GM19452 (cell line): ENCODE data around the gene ANKMY2.
"Not testable (repeated sequence)": the region's sequence is repeated elsewhere in the genome, so short reads cannot be mapped to it uniquely, and the experiment has no call there.

Experiments used
- ATAC-seq: cut with Tn5 transposase; IDR thresholded peaks from one replicate; pipeline ENCODE4 v1.9.1; 2021; ENCODE audit not compliant: unreplicated experiment

ANKMY2 gene

DNA sequence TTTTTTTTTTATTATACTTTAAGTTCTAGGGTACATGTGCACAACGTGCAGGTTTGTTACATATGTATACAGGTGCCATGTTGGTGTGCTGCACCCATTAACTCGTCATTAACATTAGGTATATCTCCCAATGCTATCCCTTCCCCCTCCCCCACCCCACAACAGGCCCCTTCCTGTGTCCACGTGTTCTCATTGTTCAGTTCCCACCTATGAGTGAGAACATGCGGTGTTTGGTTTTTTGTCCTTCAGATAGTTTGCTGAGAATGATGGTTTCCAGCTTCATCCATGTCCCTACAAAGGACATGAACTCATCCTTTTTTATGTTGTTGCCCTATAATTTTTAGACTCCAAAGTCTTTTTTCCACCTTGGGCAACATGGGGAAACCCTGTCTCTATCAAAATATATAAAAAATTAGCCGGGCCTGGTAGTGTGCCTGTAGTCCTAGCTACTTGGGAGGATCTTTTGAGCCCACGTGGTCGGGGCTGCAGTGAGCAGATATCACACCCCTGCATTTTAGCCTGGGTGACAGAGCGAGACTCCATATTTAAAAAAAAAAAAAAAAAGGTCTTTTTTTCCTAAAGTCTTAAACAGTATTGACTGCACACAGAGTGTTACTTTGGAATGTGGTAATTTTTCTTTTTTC, 14.4 kb upstream of the ANKMY2 start:
- not testable (repeated sequence) for ATAC-seq

DNA sequence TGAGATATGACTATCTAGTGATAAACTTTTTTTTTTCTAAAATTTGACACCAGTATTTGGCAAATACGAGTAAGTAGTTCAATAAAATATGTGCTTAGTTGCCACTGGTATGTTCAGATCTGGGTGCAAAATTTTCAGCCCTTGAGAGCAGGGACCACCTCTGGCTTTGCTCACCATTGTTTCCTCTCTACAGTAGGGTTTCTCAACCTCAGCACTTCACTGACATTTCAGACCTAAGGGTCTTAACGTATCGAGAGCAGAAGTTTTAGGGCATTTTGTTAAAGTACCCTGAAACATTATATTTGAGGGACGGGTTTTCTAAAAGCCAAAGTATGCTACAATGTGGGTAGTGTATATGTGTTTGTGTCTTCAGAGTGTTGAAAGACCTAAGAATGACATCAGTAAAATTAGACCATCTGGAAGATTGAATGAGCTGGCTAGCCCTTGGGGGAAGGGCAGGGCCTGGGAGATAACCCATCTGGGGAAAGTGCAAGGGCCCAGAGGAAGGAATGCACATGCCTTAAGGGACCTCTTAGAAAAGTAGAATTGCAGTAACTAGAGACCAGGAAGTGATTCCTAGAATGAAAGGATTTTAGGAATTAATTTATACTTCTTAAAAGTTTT, 12.2 kb upstream of the ANKMY2 start:
- no peak for ATAC-seq

DNA sequence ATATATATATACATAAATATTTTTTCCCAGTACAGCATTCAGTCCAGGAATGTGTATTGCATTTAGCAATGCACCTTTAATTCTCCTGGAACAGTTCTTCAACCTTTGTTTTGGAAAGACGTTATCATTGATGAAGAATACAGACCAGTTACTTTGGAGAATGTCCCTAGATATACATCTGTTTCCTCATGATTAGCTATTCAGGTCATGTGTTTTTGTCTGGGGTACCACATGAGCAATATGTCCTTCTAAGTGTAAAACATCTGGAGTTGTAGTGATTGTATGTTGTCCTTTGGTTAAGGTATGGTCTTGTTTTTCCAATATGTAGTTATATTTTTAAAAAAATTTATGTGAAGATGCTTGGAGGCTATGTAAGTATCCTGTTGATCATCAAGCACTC, 10.6 kb upstream of the ANKMY2 start:
- ATAC-seq = no peak

DNA sequence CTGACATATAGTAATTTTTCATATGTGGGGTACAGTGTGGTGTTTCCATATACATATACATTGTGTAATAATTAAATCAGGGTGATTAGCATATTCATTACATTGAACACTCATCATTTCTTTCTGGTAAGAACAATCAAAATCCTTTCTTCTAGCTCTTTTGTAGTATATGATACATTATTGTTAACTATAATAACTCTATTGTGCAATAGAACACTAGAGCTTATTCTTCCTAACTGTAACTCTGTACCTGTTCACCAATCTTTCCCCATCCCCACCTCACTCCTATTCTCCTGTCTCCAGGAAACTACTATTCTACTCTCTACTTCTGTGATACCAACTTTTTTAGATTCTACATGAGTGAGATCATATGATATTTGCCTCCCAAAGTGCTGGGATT, 9.8 kb upstream of the ANKMY2 start:
- no peak for ATAC-seq

DNA sequence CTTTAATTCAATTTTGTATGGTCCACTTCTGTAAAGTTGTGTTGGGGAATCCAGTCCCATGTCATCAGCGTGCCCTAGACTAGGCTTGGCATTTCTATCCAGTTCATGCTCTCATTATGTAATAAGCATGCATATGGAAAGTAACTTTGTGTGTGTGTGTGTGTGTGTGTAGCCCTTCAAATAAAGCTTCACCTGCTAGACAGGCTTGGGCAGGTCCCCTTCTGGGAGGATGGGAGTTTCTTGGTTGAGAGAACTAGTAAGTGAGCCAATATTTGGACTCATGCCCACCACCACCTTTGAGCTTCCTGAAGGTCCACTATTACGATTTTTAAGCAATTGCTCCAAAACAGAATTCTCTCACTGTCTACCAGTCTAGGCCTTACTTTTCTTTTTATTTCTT, 7.3 kb upstream of the ANKMY2 start:
- no peak for ATAC-seq

DNA sequence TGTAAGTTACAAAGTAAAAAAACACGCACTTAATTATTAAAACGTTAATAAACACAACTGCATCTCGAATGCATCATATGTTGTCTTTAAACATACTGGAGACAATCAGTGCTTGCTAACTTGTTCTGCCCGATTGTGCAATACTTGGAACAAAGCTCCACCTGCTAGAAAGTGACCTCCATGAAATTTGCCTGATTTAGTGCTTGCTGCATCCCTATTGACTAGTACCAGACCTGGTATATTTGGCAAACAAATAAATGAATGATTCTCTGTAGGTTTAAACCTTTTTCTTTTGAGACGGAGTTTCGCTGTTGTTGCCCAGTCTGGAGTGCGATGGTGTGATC, 6.7 kb upstream of the ANKMY2 start:
- ATAC-seq = no peak

DNA sequence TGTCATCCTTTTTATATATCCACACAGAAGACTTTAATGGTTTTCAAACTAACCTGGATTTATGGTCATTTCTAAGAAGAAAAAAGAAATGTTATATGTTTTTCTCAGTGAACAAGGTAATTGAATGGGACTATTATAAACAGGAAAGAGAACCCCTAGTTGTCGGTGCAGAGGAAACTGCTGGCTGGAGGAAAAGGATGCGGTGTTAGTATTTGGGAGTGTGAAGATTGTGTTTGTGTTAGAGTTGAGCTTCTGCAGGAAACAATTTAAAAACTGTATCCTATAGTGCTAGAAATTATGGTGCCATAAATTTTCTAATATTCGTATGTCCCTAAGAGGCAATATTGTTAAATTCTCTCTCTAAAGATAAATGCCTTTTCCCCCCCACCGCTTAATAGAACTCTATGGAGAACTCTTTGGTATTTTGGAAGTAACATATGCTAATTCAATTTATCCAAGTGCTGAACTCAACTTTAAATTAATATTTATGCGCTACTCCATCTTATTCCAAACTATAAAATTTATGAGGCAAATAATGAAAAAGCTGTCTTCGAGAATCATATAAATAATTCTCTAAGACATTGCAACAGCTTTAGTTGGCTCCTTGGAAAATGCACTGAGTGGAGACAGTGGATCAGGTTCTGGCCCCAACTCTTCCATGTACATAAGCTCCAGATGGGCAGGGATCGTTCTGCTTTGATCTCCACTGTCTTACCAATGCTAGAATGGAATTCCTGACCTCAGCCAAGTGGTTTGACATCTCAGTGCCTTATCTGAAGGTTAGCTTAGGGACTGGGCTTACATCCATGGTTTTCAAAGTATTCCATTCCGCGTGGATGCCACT, 6.1 kb upstream of the ANKMY2 start:
- ATAC-seq = no peak

DNA sequence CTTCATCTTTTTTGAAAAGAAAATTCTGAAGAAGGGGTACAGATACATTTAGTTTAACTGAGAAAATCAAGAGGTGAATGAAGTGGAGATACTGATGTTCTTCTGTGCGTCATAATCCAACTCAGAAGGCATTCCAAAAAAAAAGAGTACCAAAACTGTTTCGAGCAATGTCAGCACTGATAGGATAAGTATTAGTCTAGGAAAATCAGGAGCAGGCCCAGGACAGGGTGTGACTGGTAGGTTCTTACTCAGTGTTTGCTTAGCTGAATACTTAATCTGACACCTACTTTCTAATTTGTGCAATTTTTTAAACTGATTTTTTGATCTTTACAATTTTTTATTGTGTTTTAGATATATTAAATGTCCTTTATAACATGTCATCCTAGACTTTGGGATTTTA, 4.7 kb upstream of the ANKMY2 start:
- no peak for ATAC-seq

DNA sequence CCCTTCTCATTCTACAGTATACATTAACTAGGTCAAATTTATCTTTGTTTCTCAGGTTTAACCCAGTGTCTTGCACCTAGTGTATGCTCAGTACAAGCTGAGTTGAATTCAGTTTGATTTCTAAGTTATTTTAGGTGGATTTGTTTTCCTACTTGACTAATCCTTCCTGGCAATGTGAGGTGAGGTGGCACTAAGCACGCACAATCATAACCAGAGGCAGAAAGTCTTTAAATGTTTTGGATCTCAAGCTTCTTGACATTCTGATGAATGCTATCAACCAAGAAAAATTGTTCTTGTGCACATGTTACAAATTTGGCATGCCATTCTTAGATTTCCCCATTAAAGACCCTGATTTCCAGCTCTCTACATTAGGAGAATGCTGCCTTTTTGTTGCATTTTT, 3.6 kb upstream of the ANKMY2 start:
- no peak for ATAC-seq

DNA sequence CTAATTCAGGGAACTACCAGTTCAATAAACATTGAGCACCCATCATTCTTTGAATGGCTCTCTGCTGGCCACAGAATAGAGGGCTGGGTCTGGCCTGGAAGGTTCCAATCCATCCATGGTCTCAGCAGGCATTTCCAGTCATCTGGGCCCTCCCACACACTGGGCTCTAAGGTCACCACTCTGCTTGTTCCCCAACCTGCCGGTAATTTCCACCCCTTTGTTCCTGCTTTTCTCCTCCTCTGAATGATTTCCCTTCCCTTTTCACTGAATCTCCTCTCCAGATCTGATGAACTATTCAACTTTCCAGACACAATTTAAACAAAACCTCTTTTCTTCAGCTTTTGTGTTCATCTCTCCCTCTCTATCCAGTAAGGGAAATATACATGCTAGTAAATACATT, 3.0 kb upstream of the ANKMY2 start:
- no peak for ATAC-seq

DNA sequence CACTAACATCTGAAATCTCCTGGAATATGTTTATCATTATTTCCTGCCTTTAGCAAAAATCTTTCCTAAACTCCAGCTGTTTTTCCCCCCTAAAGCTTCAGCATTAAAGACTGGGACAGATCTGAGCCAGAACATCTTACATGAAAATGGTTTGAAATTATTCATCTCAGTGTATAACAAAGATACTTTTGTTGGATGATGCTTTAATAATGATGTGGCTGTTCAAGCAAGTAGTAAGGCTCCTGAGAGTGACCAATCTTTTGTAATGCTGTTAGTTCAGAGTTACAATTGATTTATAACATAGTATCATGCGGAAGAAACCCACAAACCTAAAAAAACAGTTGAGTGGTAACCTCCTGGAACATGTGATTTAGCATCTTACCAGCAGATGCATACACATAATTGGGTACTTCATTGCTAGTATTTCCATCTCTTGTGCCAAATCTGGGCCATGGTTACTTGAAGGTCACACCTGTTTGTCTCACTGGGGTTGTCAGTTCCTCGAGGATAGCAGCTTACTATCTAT, 1.9 kb upstream of the ANKMY2 start:
- ATAC-seq = no peak

DNA sequence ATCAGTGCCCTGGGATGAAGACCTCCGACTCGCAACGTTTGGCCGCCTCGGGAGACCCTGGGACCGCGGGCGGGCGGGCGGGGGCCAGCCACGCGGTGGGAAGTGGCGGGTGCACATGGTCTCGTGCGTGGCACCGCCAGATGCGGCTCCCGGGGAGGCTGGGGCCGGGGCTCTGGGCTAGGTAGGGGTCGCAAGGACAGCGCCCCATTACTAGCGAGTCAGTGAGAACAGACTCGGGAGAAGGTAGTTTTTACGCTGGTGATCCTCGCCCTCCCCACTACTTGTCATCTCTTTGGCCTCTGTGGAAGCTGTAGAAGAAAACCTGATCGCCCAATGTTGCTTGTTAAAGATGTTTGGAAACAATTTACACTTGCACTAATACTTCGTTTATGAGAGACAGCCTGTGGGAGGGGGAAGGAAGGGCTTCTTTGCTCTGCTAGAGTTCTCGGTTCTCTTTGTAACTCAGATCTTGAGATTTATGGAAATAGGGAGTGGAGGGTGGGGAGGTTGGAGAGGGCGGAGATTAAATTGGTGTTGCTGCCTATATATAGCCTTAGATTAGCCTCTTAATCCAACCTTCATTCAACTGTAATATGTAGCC, 1.0 kb upstream of the ANKMY2 start:
- no peak for ATAC-seq

DNA sequence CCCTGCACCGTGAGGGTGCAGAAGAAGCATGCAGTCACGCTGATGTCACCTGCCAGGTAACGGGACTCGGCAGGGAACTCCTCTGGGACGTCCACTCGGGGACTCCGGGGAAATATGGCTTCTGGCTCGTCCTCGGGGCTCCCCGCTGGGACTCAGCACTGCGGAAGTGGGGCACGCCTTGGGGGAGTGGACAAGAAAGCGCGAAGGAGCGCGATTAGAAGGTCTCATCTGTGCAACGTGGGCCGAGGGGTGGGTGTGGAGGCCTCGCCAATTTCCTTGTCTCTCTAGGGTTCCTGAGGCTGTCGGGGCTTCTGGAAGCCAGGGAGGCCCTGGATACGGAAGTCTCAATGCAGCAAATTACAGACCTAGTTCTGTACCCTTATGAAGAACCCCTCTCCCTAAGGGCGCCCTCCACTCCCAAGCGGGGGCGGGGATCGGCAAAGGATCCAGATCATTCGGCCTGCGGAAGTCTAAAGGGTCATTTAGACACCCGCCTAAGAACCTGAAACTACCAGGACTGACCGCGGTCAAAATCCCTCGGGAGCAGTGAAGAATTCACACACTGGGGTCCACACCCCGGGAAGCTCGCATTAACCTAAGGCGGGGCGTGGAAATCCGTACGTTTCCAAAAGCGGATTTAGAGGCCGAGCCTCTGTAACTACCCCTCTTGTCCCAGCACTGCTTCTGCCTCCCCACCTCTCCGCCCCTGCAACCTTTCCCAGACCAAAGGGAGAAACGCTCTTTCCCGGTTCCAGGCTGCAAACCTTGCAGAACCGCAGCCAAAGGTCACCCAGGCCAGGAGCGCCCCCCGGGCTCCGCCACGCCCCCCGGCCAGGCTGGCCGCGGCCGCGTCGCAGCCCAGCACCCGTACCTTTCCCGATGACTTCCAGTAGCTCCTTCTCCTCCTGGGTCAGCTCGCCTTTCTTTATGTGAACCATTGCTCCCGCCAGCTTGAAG, 640 bp downstream of the ANKMY2 start:
- no peak for ATAC-seq

DNA sequence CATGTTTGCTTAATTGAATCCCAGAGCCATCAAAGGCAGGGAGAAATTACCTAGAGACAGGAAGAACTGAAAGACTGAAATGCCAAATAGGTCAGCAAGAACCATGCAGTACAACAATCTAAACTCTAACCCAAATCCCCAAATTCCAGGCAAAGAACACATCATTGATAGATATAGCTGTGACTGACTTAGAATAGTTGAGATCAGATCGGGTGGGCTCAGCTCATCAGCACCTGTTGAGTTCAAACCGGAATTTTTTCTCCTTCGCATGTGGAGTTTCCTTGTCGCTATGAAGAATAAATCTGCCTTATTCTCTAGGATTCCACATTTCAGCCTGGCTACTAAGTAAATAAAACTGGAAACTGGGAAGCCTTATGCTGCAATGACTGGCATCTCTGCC, 1.4 kb downstream of the ANKMY2 start:
- no peak for ATAC-seq

DNA sequence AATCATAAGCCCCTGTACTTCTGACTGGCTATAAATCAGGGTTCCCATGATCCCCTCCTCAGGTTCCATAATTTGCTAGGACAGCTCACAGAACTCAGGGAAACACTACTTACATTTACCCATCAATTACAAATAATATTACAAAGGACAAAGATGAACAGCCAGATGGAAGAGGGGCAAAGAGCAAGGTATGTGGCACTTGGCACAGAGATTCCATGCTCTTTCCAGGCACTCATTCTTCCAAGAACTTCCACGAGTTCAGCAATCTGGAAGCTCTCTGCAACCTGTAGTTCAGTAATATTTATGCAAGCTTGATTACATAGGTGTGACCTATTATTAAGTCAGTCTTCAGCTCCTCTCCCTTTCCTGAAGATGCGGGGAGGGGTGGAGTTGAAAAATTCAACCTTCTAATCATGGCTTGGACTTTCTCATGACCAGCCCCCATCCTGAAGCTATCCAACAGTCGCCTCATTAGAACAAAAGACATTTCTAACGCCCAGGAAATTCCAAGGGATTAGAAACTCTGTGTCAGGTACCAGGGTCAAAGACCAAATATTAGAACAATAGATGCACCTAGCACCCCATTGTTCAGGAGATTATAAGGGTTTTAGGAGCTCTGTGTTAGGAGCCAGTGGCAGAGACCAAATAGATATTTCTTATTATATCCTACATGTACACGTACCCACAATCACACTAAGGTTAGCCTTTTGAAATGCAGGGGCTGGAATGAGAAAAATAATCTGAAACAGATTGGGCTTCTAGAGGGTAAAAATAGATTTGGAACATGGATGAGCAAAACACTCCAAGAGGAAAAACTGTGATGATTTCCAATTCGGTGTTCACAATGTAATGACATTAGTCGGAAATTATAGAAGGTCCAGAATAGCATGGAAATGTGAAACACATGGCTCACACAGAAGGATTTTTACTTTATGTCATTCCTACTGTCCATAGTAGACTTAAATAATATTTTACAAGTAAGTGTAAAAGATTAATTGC, 7.0 kb downstream of the ANKMY2 start:
- no peak for ATAC-seq

DNA sequence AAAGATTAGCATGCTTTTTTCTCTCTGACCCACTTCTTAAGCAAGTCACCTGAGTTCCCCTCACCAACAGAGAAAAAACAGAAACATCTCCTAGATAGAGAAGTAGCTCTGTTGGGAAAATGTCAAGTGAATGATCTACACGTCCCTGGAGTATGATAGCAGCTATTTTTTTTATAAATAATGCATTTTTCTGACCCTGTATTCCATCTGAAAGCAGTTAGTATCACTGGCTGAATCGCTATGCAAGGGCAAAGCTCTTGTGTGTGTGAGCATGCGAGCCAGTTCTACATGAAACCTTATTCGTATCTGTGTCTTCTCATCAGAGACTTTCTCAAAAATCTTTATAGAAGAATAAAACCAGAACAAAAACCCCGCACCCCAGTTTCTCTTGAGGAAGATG, 8.2 kb downstream of the ANKMY2 start:
- no peak for ATAC-seq

DNA sequence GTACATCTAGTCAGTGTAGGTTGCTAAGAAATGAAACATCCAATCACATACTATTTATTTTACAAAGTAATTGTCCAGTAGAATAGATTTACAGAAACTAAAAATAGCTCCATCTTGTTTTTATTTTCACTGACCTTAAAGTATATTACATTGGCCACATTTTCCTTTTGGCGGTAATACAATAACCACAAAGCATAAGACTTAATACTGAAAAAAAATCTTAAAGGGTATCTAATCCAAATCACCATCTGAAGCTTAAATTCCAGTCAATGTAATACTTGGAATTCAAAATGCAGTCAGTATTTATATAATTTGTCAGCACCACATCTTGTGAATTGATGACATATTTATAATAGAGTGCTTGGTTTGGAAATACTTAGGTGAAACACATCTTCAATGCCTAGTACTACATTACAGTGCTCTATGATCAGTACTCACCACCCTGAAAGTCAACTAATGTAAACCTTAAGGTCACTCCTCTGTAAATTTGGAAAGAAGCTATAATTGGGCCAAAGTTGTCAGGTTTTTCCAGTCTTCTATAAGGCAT, 8.9 kb downstream of the ANKMY2 start:
- ATAC-seq = no peak

DNA sequence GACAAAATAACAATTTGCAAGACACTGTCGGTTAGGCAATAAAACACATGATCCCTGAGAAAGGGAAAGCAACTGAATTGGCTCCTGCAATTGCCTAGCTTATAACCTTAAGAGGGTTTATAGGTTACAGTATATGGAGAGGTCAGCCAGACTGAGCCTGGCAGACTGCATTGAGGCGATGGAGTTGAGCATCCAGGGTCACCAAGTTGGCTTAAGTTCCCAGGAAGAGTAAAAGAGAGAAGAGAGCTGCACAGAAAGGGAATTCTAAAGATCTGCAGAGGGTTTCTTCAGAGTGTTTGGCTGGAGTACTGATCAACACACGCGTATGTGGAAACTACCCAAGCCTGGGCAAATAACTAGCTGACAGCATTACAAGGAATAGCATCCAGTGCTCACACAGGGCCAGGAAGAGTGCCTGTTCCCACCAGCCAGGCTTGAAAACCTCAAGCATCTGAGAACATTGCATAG, 11.2 kb downstream of the ANKMY2 start:
- ATAC-seq = no peak

DNA sequence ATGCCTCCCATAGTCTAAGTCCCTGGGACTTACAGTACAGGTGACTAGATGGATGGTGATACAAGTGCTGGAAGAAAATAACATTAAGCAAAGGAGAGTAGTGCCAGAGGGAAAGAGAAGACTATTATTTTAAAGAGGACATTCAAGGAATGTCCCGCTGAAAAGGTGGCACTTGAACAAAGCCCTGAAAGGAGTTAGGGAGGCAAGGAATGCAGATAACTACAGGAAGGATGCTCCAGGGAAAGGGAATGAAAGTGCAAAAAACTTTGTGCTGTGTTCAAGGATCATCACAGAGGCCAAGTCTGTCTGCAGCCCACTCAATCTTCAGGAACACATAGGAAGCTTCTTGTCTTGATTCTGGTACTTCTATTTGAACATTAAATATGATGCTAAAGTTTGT, 14.9 kb downstream of the ANKMY2 start:
- no peak for ATAC-seq
